Activated T-helper 17 cell treated with anti-CD3 and anti-CD28 coated beads, Interleukin-2, amount 50 U/mL, for 72 hours (primary cell): ENCODE data around the gene PDX1. TPM values are rescaled to one million over a fixed set of nuclear protein-coding genes. Genes with fewer than 3 reads are reported as not detected.
"Not testable (repeated sequence)": the region's sequence is repeated elsewhere in the genome, so short reads cannot be mapped to it uniquely, and the experiment has no call there.

Experiments used
- ATAC-seq: fragments of 150-1000 bp; cut with Tn5 transposase; replicated peaks from 2 replicates; pipeline ENCODE4 v1.10.0; 2021; ENCODE audit warnings: mild to moderate bottlenecking, moderate library complexity
- H3K27ac Mint-ChIP-seq: one replicate; pipeline ENCODE4 v1.8.0; 2022; ENCODE audit warnings: mixed read lengths
- H3K27me3 Mint-ChIP-seq: one replicate; pipeline ENCODE4 v1.8.0; 2022; ENCODE audit warnings: mixed read lengths
- H3K36me3 Mint-ChIP-seq: one replicate; pipeline ENCODE4 v1.8.0; 2022; ENCODE audit warnings: low read depth, mild to moderate bottlenecking, mixed read lengths
- H3K4me1 Mint-ChIP-seq: one replicate; pipeline ENCODE4 v1.8.0; 2022; ENCODE audit warnings: mixed read lengths
- H3K4me3 Mint-ChIP-seq: one replicate; pipeline ENCODE4 v1.8.0; 2022; ENCODE audit warnings: mild to moderate bottlenecking, mixed read lengths
- H3K9me3 Mint-ChIP-seq: one replicate; pipeline ENCODE4 v1.8.0; 2022; ENCODE audit warnings: mixed read lengths
- total RNA-seq, 2 donors: library from RNA; stranded (reverse); gene quantifications; one replicate each; pipeline ENCODE4 v1.2.3, GENCODE V29; 2022

The PDX1 gene
- total RNA-seq, 2 donors from 2014 or later, result not detected

GRCh38 chr13:27960362-27961226 lies 40.8 kb downstream of the PDX1 start:
- peaks cover 48% of the 10 kb centered on the region for H3K27me3 Mint-ChIP-seq
- no peaks in the 10 kb centered on the region for H3K4me1 Mint-ChIP-seq
- H3K27ac Mint-ChIP-seq, result no peak overlapping the region
- no peaks in the 10 kb centered on the region for H3K9me3 Mint-ChIP-seq
- peak; percentile 58 for ATAC-seq
- no peaks in the 10 kb centered on the region for H3K36me3 Mint-ChIP-seq
- peak overlapping the region; percentile 58 for H3K4me3 Mint-ChIP-seq

- no peaks in the 10 kb centered on the region for H3K4me1 Mint-ChIP-seq
- H3K36me3 Mint-ChIP-seq, result no peaks in the 10 kb centered on the region
- H3K27me3 Mint-ChIP-seq, result peaks cover 54% of the 10 kb centered on the region
- H3K27ac Mint-ChIP-seq, result no peak overlapping the region
- no peak overlapping the region for H3K4me3 Mint-ChIP-seq
- no peak for ATAC-seq
- no peaks in the 10 kb centered on the region for H3K9me3 Mint-ChIP-seq
Measured at GRCh38 chr13:27961227-27962085, 41.7 kb downstream of the PDX1 start.

- H3K4me3 Mint-ChIP-seq, result no peak overlapping the region
- no peaks in the 10 kb centered on the region for H3K9me3 Mint-ChIP-seq
- no peak for ATAC-seq
- H3K36me3 Mint-ChIP-seq, result no peaks in the 10 kb centered on the region
- peaks cover 48% of the 10 kb centered on the region for H3K27me3 Mint-ChIP-seq
- no peaks in the 10 kb centered on the region for H3K4me1 Mint-ChIP-seq
- H3K27ac Mint-ChIP-seq, result no peak overlapping the region
Measured at GRCh38 chr13:27962128-27962841, 42.5 kb downstream of the PDX1 start.

GRCh38 chr13:27962982-27963381 lies 43.2 kb downstream of the PDX1 start:
- H3K4me3 Mint-ChIP-seq, result no peak overlapping the region
- H3K9me3 Mint-ChIP-seq, result no peaks in the 10 kb centered on the region
- H3K27me3 Mint-ChIP-seq, result peaks cover 52% of the 10 kb centered on the region
- H3K36me3 Mint-ChIP-seq, result peaks cover 4% of the 10 kb centered on the region
- no peaks in the 10 kb centered on the region for H3K4me1 Mint-ChIP-seq
- no peak for ATAC-seq
- no peak overlapping the region for H3K27ac Mint-ChIP-seq

GRCh38 chr13:27963491-27963890 lies 43.7 kb downstream of the PDX1 start:
- H3K27ac Mint-ChIP-seq, result no peak overlapping the region
- peaks cover 5% of the 10 kb centered on the region for H3K36me3 Mint-ChIP-seq
- no peak overlapping the region for H3K4me3 Mint-ChIP-seq

GRCh38 chr13:27964206-27964605 lies 44.4 kb downstream of the PDX1 start:
- not testable (repeated sequence) for H3K36me3 Mint-ChIP-seq, H3K27ac Mint-ChIP-seq, H3K9me3 Mint-ChIP-seq, H3K4me1 Mint-ChIP-seq, ATAC-seq, H3K4me3 Mint-ChIP-seq
- H3K27me3 Mint-ChIP-seq, result peaks cover 48% of the 10 kb centered on the region

More at GRCh38 chr13:27963491-27963890, 43.7 kb downstream of the PDX1 start:
- peaks cover 51% of the 10 kb centered on the region for H3K27me3 Mint-ChIP-seq
- no peaks in the 10 kb centered on the region for H3K4me1 Mint-ChIP-seq
- no peak for ATAC-seq
- no peaks in the 10 kb centered on the region for H3K9me3 Mint-ChIP-seq

- ATAC-seq, result no peak
- Mint-ChIP-seq H3K4me1 (peaks cover 6% of the 10 kb centered on the region), H3K27me3 (peaks cover 54% of the 10 kb centered on the region), H3K36me3 (peaks cover 5% of the 10 kb centered on the region), H3K4me3 (no peak overlapping the region), H3K9me3 (no peaks in the 10 kb centered on the region), H3K27ac (no peak overlapping the region)
Measured at GRCh38 chr13:27964741-27965323, 45.0 kb downstream of the PDX1 start.

- ATAC-seq, result no peak
- H3K27ac Mint-ChIP-seq, result no peak overlapping the region
- no peak overlapping the region for H3K4me3 Mint-ChIP-seq
- H3K4me1 Mint-ChIP-seq, result peaks cover 6% of the 10 kb centered on the region
- H3K9me3 Mint-ChIP-seq, result no peaks in the 10 kb centered on the region
- H3K36me3 Mint-ChIP-seq, result peaks cover 5% of the 10 kb centered on the region
- peaks cover 52% of the 10 kb centered on the region for H3K27me3 Mint-ChIP-seq
Measured at GRCh38 chr13:27965343-27965739, 45.5 kb downstream of the PDX1 start.

GRCh38 chr13:27965740-27966640 lies 46.2 kb downstream of the PDX1 start:
- H3K27me3 Mint-ChIP-seq, result peaks cover 58% of the 10 kb centered on the region
- H3K9me3 Mint-ChIP-seq, result no peaks in the 10 kb centered on the region
- ATAC-seq, result no peak
- no peak overlapping the region for H3K27ac Mint-ChIP-seq
- H3K36me3 Mint-ChIP-seq, result peaks cover 5% of the 10 kb centered on the region
- no peak overlapping the region for H3K4me3 Mint-ChIP-seq
- H3K4me1 Mint-ChIP-seq, result peaks cover 6% of the 10 kb centered on the region

GRCh38 chr13:27966641-27967202 lies 46.9 kb downstream of the PDX1 start:
- Mint-ChIP-seq H3K4me3 (no peak overlapping the region), H3K4me1 (peaks cover 6% of the 10 kb centered on the region), H3K27me3 (peaks cover 60% of the 10 kb centered on the region), H3K36me3 (peaks cover 5% of the 10 kb centered on the region), H3K9me3 (no peaks in the 10 kb centered on the region), H3K27ac (no peak overlapping the region)
- no peak for ATAC-seq

- H3K27me3 Mint-ChIP-seq, result peaks cover 56% of the 10 kb centered on the region
- peak overlapping the region; percentile 39 for H3K4me3 Mint-ChIP-seq
- no peaks in the 10 kb centered on the region for H3K9me3 Mint-ChIP-seq
- ATAC-seq, result no peak
- peaks cover 6% of the 10 kb centered on the region for H3K4me1 Mint-ChIP-seq
- H3K36me3 Mint-ChIP-seq, result peaks cover 5% of the 10 kb centered on the region
- H3K27ac Mint-ChIP-seq, result no peak overlapping the region
Measured at GRCh38 chr13:27967203-27967735, 47.5 kb downstream of the PDX1 start.

- H3K9me3 Mint-ChIP-seq, result no peaks in the 10 kb centered on the region
- ATAC-seq, result no peak
- peaks cover 5% of the 10 kb centered on the region for H3K36me3 Mint-ChIP-seq
- H3K4me1 Mint-ChIP-seq, result peaks cover 6% of the 10 kb centered on the region
- peak overlapping the region; percentile 39 for H3K4me3 Mint-ChIP-seq
- peaks cover 51% of the 10 kb centered on the region for H3K27me3 Mint-ChIP-seq
- H3K27ac Mint-ChIP-seq, result no peak overlapping the region
Measured at GRCh38 chr13:27967736-27968315, 48.0 kb downstream of the PDX1 start.
